Stimulated activated CD4-positive, alpha-beta T cell treated with anti-CD3 and anti-CD28 coated beads, Interleukin-1b, Interleukin-23, amount 100 ng/mL, for 48 hours (primary cell): ENCODE data around the gene DNAH3.
"Not testable (repeated sequence)": the region's sequence is repeated elsewhere in the genome, so short reads cannot be mapped to it uniquely, and the experiment has no call there.

Experiments used
- DNase-seq: peaks from one replicate; pipeline ENCODE4 v3.0.0-alpha.2; 2020

DNAH3 gene

GRCh38 chr16:21150375-21151001 is at the start of gene DNAH3:
TSS of gene DNAH3 (minus strand) at chr16:21150846. CDS start at chr16:21150319, 527 bp downstream.
- no peak for DNase-seq

GRCh38 chr16:21199607-21200218 is 49.1 kb upstream of the DNAH3 start:
- no peak for DNase-seq

GRCh38 chr16:21197621-21198020 is 47.0 kb upstream of the DNAH3 start:
- DNase-seq: no peak

GRCh38 chr16:21197112-21197511 is 46.5 kb upstream of the DNAH3 start:
- no peak for DNase-seq

- not testable (repeated sequence) for DNase-seq
Observed at GRCh38 chr16:21195330-21195729, 44.7 kb upstream of the DNAH3 start.

GRCh38 chr16:21194771-21195301 is 44.2 kb upstream of the DNAH3 start:
- no peak for DNase-seq

GRCh38 chr16:21192991-21193390 is 42.3 kb upstream of the DNAH3 start:
- no peak for DNase-seq

- DNase-seq: no peak
Observed at GRCh38 chr16:21190599-21190998, 40.0 kb upstream of the DNAH3 start.

GRCh38 chr16:21190013-21190412 is 39.4 kb upstream of the DNAH3 start:
- no peak for DNase-seq

- no peak for DNase-seq
Observed at GRCh38 chr16:21189311-21189710, 38.7 kb upstream of the DNAH3 start.

GRCh38 chr16:21186326-21186691 is 35.7 kb upstream of the DNAH3 start:
- DNase-seq: no peak

GRCh38 chr16:21185659-21186325 is 35.1 kb upstream of the DNAH3 start:
- no peak for DNase-seq

- DNase-seq: peak; percentile 42
Observed at GRCh38 chr16:21184834-21185233, 34.2 kb upstream of the DNAH3 start.

GRCh38 chr16:21183995-21184394 is 33.3 kb upstream of the DNAH3 start:
- DNase-seq: no peak

GRCh38 chr16:21179983-21180365 is 29.3 kb upstream of the DNAH3 start:
- no peak for DNase-seq

- no peak for DNase-seq
Observed at GRCh38 chr16:21179126-21179982, 28.7 kb upstream of the DNAH3 start.

- no peak for DNase-seq
Observed at GRCh38 chr16:21175397-21175796, 24.8 kb upstream of the DNAH3 start.

- no peak for DNase-seq
Observed at GRCh38 chr16:21172650-21173049, 22.0 kb upstream of the DNAH3 start.

GRCh38 chr16:21170116-21170515 is 19.5 kb upstream of the DNAH3 start:
- not testable (repeated sequence) for DNase-seq

- DNase-seq: no peak
Observed at GRCh38 chr16:21169249-21169981, 18.8 kb upstream of the DNAH3 start.

- DNase-seq: peak; percentile 9
Observed at GRCh38 chr16:21167929-21168602, 17.4 kb upstream of the DNAH3 start.

GRCh38 chr16:21167360-21167759 is 16.7 kb upstream of the DNAH3 start:
- no peak for DNase-seq
